Dendritic cell treated with granulocyte-macrophage colony-stimulating factor and Interleukin-4, amounts not matched to agents 40 ng/mL and 50 ng/mL, for 4 days (primary cell): ENCODE measurements around the gene LETMD1.
A peak's percentile ranks its signal among the peaks of the same experiment; 100 is the strongest.

Experiments used
- H3K27ac Mint-ChIP-seq: one replicate; pipeline ENCODE4 v1.8.0; 2022; ENCODE audit warnings: mild to moderate bottlenecking, mixed read lengths
- H3K27me3 Mint-ChIP-seq: one replicate; pipeline ENCODE4 v1.8.0; 2022; ENCODE audit warnings: mild to moderate bottlenecking, mixed read lengths
- H3K36me3 Mint-ChIP-seq: one replicate; pipeline ENCODE4 v1.8.0; 2022; ENCODE audit warnings: low read depth, mixed read lengths
- H3K4me1 Mint-ChIP-seq: one replicate; pipeline ENCODE4 v1.8.0; 2022; ENCODE audit warnings: low read depth, mixed read lengths
- H3K4me3 Mint-ChIP-seq: one replicate; pipeline ENCODE4 v1.8.0; 2022; ENCODE audit warnings: mild to moderate bottlenecking, moderate library complexity, mixed read lengths
- H3K9me3 Mint-ChIP-seq: one replicate; pipeline ENCODE4 v1.8.0; 2022; ENCODE audit warnings: mixed read lengths
- intact Hi-C: fragments of 100-400 bp; cut with micrococcal nuclease; formaldehyde crosslinking; loops from one replicate; pipeline ENCODE4 v1.15.0; 2022

LETMD1 gene

GRCh38 chr12:51103977-51104376, 55.9 kb downstream of the LETMD1 start:
- no peaks in the 10 kb centered on the region for H3K9me3 Mint-ChIP-seq
- peaks cover 95% of the 10 kb centered on the region for H3K36me3 Mint-ChIP-seq
- intact Hi-C loops = no loop called here
- peaks cover 8% of the 10 kb centered on the region for H3K4me1 Mint-ChIP-seq
- no peaks in the 10 kb centered on the region for H3K27me3 Mint-ChIP-seq
- no peak overlapping the region for H3K4me3 Mint-ChIP-seq
- no peak overlapping the region for H3K27ac Mint-ChIP-seq

DNA sequence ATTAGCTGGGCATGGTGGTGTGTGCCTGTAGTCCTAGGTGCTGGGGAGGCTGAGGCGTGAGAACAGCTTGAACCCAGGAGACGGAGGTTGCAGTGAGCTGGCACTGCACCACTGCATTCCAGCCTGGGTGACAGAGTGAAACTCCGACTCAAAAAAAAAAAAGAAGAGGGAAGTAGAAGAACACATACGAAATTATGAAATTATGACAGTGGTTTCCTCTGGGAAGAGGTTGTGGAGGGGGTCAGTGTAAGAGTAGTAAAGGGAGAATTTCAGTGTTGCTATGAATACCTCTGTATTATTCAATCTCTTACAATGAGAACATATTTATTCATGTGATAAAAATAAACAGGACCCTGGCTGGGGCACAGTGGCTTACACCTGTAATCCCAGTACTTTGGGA, 60.0 kb downstream of the LETMD1 start:
- Mint-ChIP-seq H3K9me3 (no peaks in the 10 kb centered on the region), H3K27me3 (no peaks in the 10 kb centered on the region)

More for the DNA sequence above, 60.0 kb downstream of the LETMD1 start:
- Mint-ChIP-seq H3K27ac (peak overlapping the region; percentile 26), H3K36me3 (peaks cover 93% of the 10 kb centered on the region), H3K4me1 (peaks cover 8% of the 10 kb centered on the region), H3K4me3 (no peak overlapping the region)
- intact Hi-C loops = no loop called here
